Measurements from ENCODE around the gene TEX14. TPM values are rescaled to one million over a fixed set of nuclear protein-coding genes. Genes with fewer than 3 reads are reported as not detected.

Gene TEX14
- total RNA-seq, 1 experiment from 2014 or later = 0.31 TPM

DNA sequence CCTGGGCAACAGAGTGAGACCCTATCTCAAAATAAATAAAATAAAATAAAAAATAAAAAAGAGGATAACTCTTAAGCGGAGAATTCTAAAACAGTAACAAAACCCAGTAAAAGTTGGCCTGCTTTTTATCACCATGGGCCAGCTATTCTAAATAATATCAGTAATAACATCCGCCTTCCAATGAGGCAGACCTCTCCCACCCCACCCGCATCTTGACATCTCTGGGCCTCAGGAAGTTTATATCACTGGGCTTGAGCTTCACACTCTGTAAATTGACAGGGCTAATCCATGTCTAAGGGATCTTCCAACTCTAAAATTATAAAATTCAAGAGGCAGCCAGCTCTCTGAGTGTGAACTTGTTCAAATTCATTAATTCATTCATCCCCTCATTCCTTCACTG is 94.5 kb downstream of the TEX14 start:
- H3K27ac ChIP-seq (ENCODE audit: insufficient read length, low read depth, low read length) = no peak overlapping the region
- no peaks in the 10 kb centered on the region for H3K23me2 ChIP-seq (ENCODE audit: insufficient read length, low read depth, low read length, poor library complexity, severe bottlenecking)

More for the DNA sequence above, 94.5 kb downstream of the TEX14 start:
- H3K4me3 Mint-ChIP-seq = no peak overlapping the region
- H3K4me1 ChIP-seq (ENCODE audit: insufficient read depth, low read length) = no peaks in the 10 kb centered on the region
- no peaks in the 10 kb centered on the region for H3K79me2 ChIP-seq (ENCODE audit: insufficient read depth, low read length)
- H3K9ac ChIP-seq (ENCODE audit: extremely low read depth, insufficient read length, low read length) = no peak overlapping the region
- H3K4me1 Mint-ChIP-seq = peaks cover 9 to 12% of the 10 kb centered on the region in 2 experiments
- DNase-seq = no peak
- no peak overlapping the region for H2AFZ ChIP-seq (ENCODE audit: low read length)
- no peak overlapping the region for H2BK5ac ChIP-seq (ENCODE audit: insufficient read length, low read length)
- no peak overlapping the region for H3K18ac ChIP-seq (ENCODE audit: insufficient read length, low read depth, low read length)
- H3K9me3 ChIP-seq (ENCODE audit: control insufficient read depth, low read depth, low read length) = no peaks in the 10 kb centered on the region
- no peak overlapping the region for H2AK5ac ChIP-seq (ENCODE audit: insufficient read length, low read length)
- no CpG with 5 or more reads among the region's 3 CpGs for WGBS (ENCODE audit: extremely low coverage, insufficient read length, low lambda C conversion rate)
- TF ChIP-seq, protein P1, sequence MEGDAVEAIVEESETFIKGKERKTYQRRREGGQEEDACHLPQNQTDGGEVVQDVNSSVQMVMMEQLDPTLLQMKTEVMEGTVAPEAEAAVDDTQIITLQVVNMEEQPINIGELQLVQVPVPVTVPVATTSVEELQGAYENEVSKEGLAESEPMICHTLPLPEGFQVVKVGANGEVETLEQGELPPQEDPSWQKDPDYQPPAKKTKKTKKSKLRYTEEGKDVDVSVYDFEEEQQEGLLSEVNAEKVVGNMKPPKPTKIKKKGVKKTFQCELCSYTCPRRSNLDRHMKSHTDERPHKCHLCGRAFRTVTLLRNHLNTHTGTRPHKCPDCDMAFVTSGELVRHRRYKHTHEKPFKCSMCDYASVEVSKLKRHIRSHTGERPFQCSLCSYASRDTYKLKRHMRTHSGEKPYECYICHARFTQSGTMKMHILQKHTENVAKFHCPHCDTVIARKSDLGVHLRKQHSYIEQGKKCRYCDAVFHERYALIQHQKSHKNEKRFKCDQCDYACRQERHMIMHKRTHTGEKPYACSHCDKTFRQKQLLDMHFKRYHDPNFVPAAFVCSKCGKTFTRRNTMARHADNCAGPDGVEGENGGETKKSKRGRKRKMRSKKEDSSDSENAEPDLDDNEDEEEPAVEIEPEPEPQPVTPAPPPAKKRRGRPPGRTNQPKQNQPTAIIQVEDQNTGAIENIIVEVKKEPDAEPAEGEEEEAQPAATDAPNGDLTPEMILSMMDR (conservative IDR thresholded peaks at IDR 0.05) = no peak
- no peaks in the 10 kb centered on the region for H3K9me3 Mint-ChIP-seq
- H3K4ac ChIP-seq (ENCODE audit: low read depth, low read length) = no peak overlapping the region
- H3K27ac Mint-ChIP-seq = no peak overlapping the region
- H3T11ph ChIP-seq (ENCODE audit: low read length) = no peak overlapping the region
- no peaks in the 10 kb centered on the region for H3K36me3 Mint-ChIP-seq (ENCODE audit: insufficient read depth in 1 of 3, low read depth in 3 of 3)
- no peak overlapping the region for H2BK120ac ChIP-seq (ENCODE audit: low read depth, low read length, poor library complexity, severe bottlenecking)
- no peaks in the 10 kb centered on the region for H3K79me1 ChIP-seq (ENCODE audit: insufficient read depth, low read depth, low read length, poor library complexity, severe bottlenecking)
- H2BK12ac ChIP-seq (ENCODE audit: insufficient read length, low read depth, low read length) = no peak overlapping the region
- no peak overlapping the region for H4K5ac ChIP-seq (ENCODE audit: insufficient read length, low read depth, low read length)
- H3K27me3 Mint-ChIP-seq (ENCODE audit: low read depth) = no peaks in the 10 kb centered on the region; the same call in 1 of the 2 replicates
- no peak overlapping the region for H2BK15ac ChIP-seq (ENCODE audit: low read depth, low read length)
- H4K91ac ChIP-seq (ENCODE audit: insufficient read length, low read depth, low read length) = no peak overlapping the region
- H2BK20ac ChIP-seq (ENCODE audit: low read depth, low read length, poor library complexity, severe bottlenecking) = no peak overlapping the region
- no peak overlapping the region for H3K14ac ChIP-seq (ENCODE audit: insufficient read depth, low read length)
- no peaks in the 10 kb centered on the region for H3K27me3 ChIP-seq (ENCODE audit: insufficient read depth, low read length)
- H3K23ac ChIP-seq (ENCODE audit: insufficient read length, low read depth, low read length) = no peak overlapping the region
- H3K4me2 ChIP-seq (ENCODE audit: insufficient read depth, insufficient read length, low read length) = no peak overlapping the region
- no peak overlapping the region for H3K56ac ChIP-seq (ENCODE audit: insufficient read length, low read depth, low read length)
- no peaks in the 10 kb centered on the region for H4K20me1 ChIP-seq (ENCODE audit: control insufficient read depth, insufficient read depth, insufficient read length)
- H4K8ac ChIP-seq (replicated peaks; ENCODE audit: insufficient read length, low read depth, low read length) = no peak overlapping the region
